Hypothalamus (tissue), 51 donors: Measurements from ENCODE around the gene MAN2A2.
"Not testable (repeated sequence)": the region's sequence is repeated elsewhere in the genome, so short reads cannot be mapped to it uniquely, and the experiment has no call there.

Experiments
- DNase-seq, 51 donors: peaks; one replicate each; lab custom pipeline; 2025; lab: John Stamatoyannopoulos, UW

Gene MAN2A2

DNA sequence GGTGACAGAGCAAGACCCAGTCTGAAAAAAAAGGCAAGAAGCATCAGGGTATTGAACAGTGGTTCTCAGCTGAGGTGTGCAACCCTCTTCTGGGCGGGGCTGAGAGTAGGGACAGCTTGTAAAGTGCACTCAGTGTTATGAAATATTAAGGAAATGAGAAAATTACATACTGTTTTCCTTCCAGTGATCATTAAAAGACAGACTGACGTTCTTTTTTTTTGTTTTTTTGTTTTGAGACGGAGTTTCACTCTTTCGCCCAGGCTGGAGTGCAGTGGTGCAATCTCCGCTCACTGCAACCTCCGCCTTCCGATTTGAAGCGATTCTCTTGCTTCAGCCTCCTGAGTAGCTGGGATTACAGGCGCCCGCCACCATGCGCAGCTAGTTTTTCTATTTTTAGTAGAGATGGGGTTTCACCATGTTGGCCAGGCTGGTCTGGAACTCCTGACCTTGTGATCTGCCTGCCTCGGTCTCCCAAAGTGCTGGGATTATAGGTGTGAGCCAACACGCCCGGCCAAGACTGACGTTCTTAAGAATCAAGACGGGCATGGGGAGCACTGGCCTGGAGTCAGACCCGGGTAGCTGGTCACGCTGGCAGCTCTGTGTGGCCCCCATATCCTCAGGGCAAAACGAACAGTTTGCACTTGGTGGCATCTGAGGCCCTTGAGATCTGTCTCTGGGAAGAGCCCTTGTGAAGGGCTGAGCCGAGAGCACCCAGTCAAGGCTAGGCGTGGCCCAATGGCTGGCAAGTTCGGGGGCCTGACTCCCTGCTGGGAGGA lies 11.4 kb downstream of the MAN2A2 start:
- DNase-seq = no peak

DNA sequence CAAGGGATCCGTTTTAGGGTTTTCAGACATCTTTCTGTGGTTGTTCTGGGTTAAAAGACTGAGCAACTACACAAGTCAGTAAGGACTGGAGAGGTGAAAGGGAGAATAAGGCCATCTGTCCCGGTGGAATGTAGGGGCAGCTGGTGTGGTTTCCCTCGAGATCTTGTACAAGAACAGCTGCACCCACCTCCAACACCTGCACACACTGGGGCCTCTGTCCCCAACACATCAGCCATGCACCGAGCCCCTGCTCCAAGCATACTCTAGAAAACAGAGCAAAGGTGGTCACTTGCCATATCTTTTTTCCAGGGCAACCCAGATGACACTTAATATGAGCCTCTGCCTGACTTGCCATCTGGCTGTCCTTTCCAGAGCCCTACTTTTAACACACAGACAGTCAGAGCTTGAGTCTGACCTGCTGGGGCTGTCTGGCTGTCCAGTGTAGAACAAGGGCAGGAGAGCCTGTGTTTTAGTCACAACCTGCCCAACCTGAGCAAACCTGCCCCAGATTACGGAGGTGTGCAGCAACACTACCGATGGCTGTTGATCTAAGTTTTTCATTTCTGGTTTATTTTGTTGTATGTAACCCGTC lies 12.2 kb downstream of the MAN2A2 start:
- no peak for DNase-seq

GRCh38 chr15:90915808-90916440 lies 12.8 kb downstream of the MAN2A2 start:
- DNase-seq = peak in 6 of 51 donors; percentile 3 to 52 (median 17)

DNA sequence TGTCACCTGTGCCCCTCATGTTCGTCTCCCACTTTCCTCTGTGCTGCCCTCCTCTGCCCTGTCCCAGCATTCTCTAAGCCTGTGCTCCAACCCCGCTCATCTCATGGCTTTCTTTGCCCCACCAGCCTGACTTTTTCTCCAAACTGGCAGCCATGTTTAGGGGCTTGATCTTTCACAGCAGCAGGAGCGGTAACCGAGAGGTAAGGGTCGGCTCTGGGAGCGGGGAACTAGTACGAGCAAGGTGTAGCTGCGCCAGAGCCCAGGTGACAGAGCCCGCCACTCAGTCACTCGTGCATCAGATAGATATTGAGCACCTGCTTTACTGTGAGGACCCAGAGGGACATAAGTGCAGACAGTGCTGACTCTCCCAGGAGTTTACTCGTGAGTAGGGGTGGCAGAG lies 13.4 kb downstream of the MAN2A2 start:
- DNase-seq = no peak

- no peak for DNase-seq
Measured at GRCh38 chr15:90917569-90917968, 14.5 kb downstream of the MAN2A2 start.

DNA sequence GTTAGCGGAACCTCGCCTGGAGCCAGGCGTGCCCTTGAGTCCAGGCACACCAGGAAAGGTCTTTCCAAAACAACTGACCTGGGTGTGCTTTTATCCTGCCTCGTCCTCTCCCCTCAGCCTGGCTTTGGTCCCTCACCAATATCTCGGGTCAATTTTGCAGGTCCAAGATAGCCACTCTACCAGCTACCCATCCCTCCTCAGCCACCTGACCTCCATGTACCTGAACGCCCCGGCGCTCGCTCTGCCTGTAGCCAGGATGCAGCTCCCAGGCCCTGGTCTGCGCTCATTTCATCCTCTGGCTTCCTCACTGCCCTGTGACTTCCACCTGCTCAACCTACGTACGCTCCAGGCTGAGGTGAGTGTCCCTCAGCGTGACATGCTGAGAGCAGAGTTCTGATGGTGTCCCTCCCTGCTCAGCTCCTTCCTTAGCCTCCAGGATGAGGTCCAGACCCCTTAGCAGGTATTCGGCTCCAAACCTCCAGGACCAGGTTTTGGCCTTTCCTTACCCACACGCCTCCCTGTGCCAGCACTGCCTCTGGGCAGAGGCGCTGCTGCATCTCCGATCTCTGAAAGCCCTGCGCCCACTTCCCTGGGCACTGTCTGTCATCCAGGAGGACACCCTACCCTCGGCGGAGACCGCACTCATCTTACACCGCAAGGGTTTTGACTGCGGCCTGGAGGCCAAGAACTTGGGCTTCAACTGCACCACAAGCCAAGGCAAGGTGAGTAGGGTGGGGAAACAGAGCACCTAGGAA lies 15.1 kb downstream of the MAN2A2 start:
- DNase-seq = no peak

GRCh38 chr15:90918835-90919234 lies 15.7 kb downstream of the MAN2A2 start:
- no peak for DNase-seq

GRCh38 chr15:90921887-90922286 lies 18.8 kb downstream of the MAN2A2 start:
- DNase-seq = no peak

- not testable (repeated sequence) for DNase-seq
Measured at GRCh38 chr15:90922712-90923322, 19.7 kb downstream of the MAN2A2 start.

- DNase-seq = no peak
Measured at GRCh38 chr15:90924375-90924774, 21.3 kb downstream of the MAN2A2 start.

DNA sequence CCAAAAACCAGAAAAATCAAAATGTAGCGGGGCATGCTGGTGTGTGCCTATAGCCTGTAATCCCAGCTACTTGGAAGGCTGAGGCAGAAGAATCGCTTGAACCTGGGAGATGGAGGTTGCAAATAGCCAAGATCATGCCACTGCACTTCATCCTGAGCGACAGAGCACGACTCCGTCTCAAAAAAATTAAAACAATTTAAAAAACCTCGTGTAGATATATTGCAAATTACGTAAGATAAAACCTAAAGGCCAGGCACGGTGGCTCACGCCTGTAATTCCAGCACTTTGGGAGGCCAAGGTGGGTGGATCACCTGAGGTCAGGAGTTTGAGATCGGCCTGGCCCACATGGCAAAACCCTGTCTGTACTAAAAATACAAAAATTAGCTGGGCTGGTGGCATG lies 23.7 kb downstream of the MAN2A2 start:
- DNase-seq = not testable (repeated sequence)

DNA sequence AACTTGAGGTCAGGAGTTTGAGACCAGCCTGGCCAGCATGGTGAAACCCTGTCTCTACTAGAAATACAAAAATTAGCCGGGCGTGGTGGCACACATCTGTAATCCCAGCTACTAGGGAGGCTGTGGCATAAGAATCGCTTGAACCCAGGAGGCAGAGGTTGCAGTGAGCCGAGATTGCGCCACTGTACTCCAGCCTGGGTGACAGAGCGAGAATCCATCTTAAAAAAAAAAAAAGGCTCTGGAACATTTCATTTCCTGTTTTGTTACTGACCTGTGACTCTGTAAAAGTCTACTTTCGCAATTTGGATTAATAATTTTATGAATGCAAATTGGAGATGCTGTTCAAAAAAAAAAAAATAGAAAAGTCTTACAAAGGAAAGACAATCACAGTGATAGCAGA lies 25.0 kb downstream of the MAN2A2 start:
- DNase-seq = not testable (repeated sequence)

DNA sequence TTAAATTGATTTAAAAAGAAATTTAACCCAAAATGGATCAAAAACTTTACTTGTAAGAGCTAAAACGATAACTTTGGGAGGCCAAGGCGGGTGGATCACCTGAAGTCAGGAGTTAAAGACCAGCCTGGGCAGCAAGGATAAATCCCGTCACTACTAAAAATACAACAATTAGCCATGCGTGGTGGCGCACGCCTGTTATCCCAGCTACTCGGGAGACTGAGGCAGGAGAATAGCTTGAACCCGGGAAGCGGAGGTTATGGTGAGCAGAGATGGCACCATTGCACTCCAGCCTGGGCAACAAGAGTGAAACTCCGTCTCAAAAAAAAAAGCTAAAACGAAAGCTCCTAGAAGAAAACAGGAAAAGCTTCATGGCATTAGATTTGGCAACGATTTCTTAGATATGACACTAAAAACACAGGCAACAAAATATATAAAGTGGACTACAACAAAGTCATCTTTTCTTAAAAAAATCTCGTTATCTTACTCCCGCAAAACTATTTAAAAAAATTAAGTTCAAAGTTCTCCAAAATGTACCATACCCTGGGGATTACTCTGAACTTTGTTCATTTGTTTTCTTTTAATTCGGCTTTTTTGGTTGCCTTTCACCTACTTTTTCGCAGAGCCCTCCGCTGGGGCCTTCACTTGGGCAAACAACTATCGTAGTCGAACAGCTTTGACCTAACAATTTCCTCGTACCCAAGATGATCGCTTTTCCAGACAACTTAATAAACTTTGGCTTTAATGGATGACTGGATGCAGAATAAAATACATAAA lies 26.3 kb downstream of the MAN2A2 start:
- peak in 1 of 51 donors; percentile 27 for DNase-seq

- DNase-seq = no peak
Measured at GRCh38 chr15:90930861-90931574, 27.9 kb downstream of the MAN2A2 start.

GRCh38 chr15:90931575-90931827 lies 28.4 kb downstream of the MAN2A2 start:
- peak in 1 of 51 donors; percentile 13 for DNase-seq

DNA sequence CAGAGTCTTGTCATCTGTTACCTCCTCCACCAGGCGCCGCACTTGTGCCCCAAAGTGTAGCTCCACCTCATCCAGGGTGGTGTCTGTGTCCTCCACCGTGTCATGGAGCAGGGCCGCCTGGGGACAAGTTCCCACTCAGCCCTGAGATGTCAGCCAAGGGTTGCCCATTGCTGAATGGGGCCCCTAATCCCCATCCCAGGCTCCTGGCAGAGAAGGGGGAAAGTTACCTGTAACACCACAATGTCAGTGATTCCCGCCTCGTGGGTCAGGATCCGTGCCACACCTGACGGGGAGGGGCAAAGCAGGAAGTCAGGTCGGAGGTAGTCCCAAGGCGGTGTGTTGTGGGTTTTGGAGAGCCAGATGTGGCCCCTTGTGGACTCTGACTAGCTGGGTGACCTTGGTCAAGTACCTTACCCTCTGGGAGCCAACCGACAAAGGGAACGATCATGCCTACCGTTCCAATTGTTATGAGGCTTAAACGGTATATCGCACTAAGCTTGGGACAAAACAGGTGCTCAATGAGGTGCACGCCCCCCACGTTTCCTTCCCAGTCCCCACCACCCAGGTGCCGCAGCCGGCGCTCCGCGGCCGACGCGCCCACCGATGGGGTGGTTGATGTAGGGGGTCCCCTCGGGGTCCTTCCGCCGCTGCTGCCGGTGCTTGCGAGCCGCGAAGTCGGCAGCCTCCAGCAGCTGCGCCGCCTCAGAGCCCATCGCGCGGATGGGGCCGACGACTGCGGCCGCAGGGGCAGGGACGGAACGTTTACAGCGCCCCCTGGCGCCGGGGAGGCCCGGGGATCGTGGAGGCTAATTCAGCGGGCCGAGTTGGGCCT lies 28.9 kb downstream of the MAN2A2 start, which contains the start of gene HDDC3:
Gene HDDC3, minus strand, starts transcription at position 722 of the 832 bp plus-strand sequence. Its CDS starts 9 bp downstream, at position 713.
- DNase-seq = peak in 50 of 51 donors; percentile 27 to 92 (median 72)

DNA sequence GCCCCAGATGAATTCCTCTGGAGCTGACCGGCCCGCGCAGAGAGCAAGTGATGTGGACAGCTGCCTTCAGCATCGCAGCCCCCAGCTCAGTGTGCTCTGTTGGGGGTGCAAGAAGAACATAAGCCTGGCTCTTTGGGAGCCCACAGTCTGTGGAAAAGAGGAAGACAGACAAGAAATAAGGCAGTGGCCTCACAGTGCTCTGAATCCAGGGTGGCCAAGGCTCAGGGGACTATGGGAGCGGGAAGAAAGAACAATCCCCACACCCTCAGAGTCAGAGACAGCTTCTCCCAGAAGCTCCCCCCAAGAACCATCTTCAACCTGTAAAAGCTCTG lies 29.5 kb downstream of the MAN2A2 start:
- DNase-seq = no peak

GRCh38 chr15:90933301-90933700 lies 30.2 kb downstream of the MAN2A2 start:
- DNase-seq = no peak
